ENCODE measurements around the gene SAMD11. TPM values are rescaled to one million over a fixed set of nuclear protein-coding genes. Genes with fewer than 3 reads are reported as not detected.

SAMD11 gene
- total and polyA plus RNA-seq, 10 of the 15 experiments (the other 5 are each of a cell fraction or from before 2014, with no cell fraction given) = 0.04 to 0.31 (median 0.19) TPM; not detected in 6

DNA sequence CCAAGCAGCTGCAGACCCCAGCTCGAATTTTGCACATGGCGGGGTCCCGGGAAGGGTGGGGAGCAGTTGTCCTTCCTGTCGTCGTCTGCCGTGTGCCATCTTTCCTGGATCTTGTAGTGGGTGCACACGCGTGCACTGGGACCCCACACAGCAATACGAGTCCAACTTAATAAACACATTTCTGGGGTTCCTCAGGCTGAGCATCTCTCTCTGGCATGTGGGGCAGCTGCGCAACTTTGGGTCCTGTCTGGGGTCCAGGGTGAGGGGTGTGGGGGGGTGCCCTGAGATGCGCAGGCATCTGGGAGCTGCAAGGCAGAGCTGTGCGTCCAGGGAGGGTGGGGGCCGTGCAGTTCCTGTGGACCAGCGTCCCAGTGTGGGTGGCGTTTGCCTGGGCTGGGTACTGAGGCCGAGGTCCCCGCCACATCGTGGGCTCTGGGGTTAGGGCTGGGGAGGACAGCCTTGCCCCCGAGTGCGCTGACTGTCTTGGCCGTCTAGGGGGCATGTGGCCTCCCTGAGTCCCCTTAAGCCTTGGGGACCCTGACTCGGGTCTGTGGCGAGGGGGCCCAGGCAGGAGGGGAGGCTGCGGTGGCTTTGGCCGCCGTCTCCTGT is 41.9 kb downstream of the SAMD11 start:
- Histone ChIP-seq H3K27ac (ENCODE audit: control insufficient read depth, insufficient read depth) (no peak overlapping the region), H4K20me1 (ENCODE audit: control insufficient read depth, insufficient read depth) (no peaks in the 10 kb centered on the region), H3K36me3 (ENCODE audit: control insufficient read depth in 2 of 2, insufficient read depth in 2 of 2, low read length in 1 of 2) (no peaks in the 10 kb centered on the region; a peak in 1 of 4 replicates), H3K4me1 (ENCODE audit: control insufficient read depth, insufficient read depth, low read length) (peaks cover 15% of the 10 kb centered on the region), H3K79me2 (ENCODE audit: control insufficient read depth, insufficient read depth, low read length) (no peaks in the 10 kb centered on the region; the same call in 1 of the 2 replicates), H3K4me3 (no peak overlapping the region), H2AFZ (ENCODE audit: control insufficient read depth, low read depth, low read length) (no peak overlapping the region), H3K9ac (ENCODE audit: control insufficient read depth, insufficient read depth, low read length) (no peak overlapping the region), H3K27me3 (replicated peaks in 1 of 2; ENCODE audit: control insufficient read depth in 2 of 2, insufficient read depth in 2 of 2, low read length in 1 of 2) (no peaks in the 10 kb centered on the region), H3K4me2 (ENCODE audit: control insufficient read depth, insufficient read depth) (no peak overlapping the region; the same call in 1 of the 2 replicates), H3K9me3 (replicated peaks; ENCODE audit: control insufficient read depth, insufficient read depth, low read length) (no peaks in the 10 kb centered on the region)
- ChIA-PET RAD21 (ENCODE audit: unreplicated experiment) (interaction anchor here (0.6 kb wide), 1 partner anchor 61 kb away, joined by 3 read pairs; no protein-coding TSS in a partner anchor), CTCF (no interaction called here), SMC1A (ENCODE audit: uncharacterized antibody, unreplicated experiment) (no interaction called here), POLR2A (no interaction called here)
- WGBS (ENCODE audit: insufficient coverage, insufficient replicate concordance, low lambda C conversion rate, missing lambda C conversion rate) = 66% methylated on average over 26 of the region's 26 CpGs
- ATAC-seq = no peak
- no TSS peak for BruUV-seq (replicated peaks)
- in situ Hi-C loops (cut with MboI) = no loop called here
- no peak for FAIRE-seq
- intact Hi-C loops (cut with micrococcal nuclease; ENCODE audit: unreplicated experiment) = no loop called here
- DNase-seq (ENCODE audit: low read depth, low spot score) = no peak
- TF ChIP-seq, protein P1, sequence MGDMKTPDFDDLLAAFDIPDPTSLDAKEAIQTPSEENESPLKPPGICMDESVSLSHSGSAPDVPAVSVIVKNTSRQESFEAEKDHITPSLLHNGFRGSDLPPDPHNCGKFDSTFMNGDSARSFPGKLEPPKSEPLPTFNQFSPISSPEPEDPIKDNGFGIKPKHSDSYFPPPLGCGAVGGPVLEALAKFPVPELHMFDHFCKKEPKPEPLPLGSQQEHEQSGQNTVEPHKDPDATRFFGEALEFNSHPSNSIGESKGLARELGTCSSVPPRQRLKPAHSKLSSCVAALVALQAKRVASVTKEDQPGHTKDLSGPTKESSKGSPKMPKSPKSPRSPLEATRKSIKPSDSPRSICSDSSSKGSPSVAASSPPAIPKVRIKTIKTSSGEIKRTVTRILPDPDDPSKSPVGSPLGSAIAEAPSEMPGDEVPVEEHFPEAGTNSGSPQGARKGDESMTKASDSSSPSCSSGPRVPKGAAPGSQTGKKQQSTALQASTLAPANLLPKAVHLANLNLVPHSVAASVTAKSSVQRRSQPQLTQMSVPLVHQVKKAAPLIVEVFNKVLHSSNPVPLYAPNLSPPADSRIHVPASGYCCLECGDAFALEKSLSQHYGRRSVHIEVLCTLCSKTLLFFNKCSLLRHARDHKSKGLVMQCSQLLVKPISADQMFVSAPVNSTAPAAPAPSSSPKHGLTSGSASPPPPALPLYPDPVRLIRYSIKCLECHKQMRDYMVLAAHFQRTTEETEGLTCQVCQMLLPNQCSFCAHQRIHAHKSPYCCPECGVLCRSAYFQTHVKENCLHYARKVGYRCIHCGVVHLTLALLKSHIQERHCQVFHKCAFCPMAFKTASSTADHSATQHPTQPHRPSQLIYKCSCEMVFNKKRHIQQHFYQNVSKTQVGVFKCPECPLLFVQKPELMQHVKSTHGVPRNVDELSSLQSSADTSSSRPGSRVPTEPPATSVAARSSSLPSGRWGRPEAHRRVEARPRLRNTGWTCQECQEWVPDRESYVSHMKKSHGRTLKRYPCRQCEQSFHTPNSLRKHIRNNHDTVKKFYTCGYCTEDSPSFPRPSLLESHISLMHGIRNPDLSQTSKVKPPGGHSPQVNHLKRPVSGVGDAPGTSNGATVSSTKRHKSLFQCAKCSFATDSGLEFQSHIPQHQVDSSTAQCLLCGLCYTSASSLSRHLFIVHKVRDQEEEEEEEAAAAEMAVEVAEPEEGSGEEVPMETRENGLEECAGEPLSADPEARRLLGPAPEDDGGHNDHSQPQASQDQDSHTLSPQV (IDR thresholded peaks at IDR 0.05) = no peak
- TF ChIP-seq RAD51 (IDR thresholded peaks at IDR 0.05) (no peak), TCF12 (IDR thresholded peaks at IDR 0.05; ENCODE audit: low read depth, low read length) (no peak)
- TF ChIP-seq, protein P2, sequence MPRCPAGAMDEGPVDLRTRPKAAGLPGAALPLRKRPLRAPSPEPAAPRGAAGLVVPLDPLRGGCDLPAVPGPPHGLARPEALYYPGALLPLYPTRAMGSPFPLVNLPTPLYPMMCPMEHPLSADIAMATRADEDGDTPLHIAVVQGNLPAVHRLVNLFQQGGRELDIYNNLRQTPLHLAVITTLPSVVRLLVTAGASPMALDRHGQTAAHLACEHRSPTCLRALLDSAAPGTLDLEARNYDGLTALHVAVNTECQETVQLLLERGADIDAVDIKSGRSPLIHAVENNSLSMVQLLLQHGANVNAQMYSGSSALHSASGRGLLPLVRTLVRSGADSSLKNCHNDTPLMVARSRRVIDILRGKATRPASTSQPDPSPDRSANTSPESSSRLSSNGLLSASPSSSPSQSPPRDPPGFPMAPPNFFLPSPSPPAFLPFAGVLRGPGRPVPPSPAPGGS (IDR thresholded peaks at IDR 0.05; ENCODE audit: borderline replicate concordance, insufficient read depth, low read depth, low read length, poor library complexity, severe bottlenecking) = no peak
- TF ChIP-seq, protein P3, sequence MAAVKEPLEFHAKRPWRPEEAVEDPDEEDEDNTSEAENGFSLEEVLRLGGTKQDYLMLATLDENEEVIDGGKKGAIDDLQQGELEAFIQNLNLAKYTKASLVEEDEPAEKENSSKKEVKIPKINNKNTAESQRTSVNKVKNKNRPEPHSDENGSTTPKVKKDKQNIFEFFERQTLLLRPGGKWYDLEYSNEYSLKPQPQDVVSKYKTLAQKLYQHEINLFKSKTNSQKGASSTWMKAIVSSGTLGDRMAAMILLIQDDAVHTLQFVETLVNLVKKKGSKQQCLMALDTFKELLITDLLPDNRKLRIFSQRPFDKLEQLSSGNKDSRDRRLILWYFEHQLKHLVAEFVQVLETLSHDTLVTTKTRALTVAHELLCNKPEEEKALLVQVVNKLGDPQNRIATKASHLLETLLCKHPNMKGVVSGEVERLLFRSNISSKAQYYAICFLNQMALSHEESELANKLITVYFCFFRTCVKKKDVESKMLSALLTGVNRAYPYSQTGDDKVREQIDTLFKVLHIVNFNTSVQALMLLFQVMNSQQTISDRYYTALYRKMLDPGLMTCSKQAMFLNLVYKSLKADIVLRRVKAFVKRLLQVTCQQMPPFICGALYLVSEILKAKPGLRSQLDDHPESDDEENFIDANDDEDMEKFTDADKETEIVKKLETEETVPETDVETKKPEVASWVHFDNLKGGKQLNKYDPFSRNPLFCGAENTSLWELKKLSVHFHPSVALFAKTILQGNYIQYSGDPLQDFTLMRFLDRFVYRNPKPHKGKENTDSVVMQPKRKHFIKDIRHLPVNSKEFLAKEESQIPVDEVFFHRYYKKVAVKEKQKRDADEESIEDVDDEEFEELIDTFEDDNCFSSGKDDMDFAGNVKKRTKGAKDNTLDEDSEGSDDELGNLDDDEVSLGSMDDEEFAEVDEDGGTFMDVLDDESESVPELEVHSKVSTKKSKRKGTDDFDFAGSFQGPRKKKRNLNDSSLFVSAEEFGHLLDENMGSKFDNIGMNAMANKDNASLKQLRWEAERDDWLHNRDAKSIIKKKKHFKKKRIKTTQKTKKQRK (IDR thresholded peaks at IDR 0.05; ENCODE audit: low read depth, low read length) = no peak
- TF ChIP-seq, protein P4, sequence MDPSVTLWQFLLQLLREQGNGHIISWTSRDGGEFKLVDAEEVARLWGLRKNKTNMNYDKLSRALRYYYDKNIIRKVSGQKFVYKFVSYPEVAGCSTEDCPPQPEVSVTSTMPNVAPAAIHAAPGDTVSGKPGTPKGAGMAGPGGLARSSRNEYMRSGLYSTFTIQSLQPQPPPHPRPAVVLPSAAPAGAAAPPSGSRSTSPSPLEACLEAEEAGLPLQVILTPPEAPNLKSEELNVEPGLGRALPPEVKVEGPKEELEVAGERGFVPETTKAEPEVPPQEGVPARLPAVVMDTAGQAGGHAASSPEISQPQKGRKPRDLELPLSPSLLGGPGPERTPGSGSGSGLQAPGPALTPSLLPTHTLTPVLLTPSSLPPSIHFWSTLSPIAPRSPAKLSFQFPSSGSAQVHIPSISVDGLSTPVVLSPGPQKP (IDR thresholded peaks at IDR 0.05; ENCODE audit: low read depth, low read length) = no peak
- TF ChIP-seq, protein P5, sequence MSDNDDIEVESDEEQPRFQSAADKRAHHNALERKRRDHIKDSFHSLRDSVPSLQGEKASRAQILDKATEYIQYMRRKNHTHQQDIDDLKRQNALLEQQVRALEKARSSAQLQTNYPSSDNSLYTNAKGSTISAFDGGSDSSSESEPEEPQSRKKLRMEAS (IDR thresholded peaks at IDR 0.05; ENCODE audit: low read depth, low read length) = no peak
- TF ChIP-seq, protein P6, sequence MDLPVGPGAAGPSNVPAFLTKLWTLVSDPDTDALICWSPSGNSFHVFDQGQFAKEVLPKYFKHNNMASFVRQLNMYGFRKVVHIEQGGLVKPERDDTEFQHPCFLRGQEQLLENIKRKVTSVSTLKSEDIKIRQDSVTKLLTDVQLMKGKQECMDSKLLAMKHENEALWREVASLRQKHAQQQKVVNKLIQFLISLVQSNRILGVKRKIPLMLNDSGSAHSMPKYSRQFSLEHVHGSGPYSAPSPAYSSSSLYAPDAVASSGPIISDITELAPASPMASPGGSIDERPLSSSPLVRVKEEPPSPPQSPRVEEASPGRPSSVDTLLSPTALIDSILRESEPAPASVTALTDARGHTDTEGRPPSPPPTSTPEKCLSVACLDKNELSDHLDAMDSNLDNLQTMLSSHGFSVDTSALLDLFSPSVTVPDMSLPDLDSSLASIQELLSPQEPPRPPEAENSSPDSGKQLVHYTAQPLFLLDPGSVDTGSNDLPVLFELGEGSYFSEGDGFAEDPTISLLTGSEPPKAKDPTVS (IDR thresholded peaks at IDR 0.05; ENCODE audit: low read depth, low read length) = no peak
- TF ChIP-seq, protein P7, sequence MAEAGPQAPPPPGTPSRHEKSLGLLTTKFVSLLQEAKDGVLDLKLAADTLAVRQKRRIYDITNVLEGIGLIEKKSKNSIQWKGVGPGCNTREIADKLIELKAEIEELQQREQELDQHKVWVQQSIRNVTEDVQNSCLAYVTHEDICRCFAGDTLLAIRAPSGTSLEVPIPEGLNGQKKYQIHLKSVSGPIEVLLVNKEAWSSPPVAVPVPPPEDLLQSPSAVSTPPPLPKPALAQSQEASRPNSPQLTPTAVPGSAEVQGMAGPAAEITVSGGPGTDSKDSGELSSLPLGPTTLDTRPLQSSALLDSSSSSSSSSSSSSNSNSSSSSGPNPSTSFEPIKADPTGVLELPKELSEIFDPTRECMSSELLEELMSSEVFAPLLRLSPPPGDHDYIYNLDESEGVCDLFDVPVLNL (IDR thresholded peaks at IDR 0.05; ENCODE audit: low read depth, low read length) = no peak
